ENCODE data around the gene PCMT1. TPM values are rescaled to one million over a fixed set of nuclear protein-coding genes. Genes with fewer than 3 reads are reported as not detected.
A peak's percentile ranks its signal among the peaks of the same experiment; 100 is the strongest.

The PCMT1 gene
- total RNA-seq, 1 donor from 2014 or later: 63.1 TPM

DNA sequence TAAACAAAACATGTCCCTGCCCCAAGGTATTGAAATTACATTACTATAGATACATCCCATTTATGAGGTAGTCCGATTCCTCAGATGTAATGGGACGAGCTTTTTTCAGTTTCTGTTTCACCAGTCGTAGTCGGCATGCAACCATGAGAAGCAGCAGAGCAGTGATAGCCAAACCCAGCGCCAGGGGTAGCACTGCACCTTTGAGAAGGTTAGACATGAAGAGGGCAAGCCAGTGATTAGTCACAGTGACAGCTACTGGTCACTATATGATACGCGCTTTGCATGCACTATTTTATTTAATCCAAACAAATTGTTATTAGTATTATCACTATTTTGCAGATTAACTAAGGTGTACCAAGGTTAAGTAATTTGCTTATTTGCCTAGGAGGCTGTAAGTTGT is 71.0 kb downstream of the PCMT1 start:
- Mint-ChIP-seq H3K27me3 (no peaks in the 10 kb centered on the region), H3K27ac (no peak overlapping the region)

DNA sequence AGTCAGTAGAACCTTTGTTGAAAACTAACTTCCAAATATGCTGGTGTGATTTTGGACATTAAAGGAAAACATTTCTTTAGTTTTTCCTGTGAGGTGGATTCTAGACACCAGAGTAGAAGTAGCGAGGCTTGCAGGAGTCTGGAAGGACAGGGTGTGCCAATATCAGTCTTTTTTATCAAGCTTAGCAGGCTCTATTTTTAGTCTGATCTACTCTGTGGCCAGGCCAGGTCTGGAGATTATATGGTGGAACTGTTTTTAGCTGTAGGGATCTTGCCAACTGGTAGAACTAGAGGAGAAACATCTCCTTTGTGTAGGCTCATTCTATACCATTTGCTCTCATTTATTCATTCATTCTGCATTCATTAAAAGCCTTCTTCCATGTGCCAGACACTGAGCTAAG is 72.0 kb downstream of the PCMT1 start:
- Mint-ChIP-seq H3K36me3 (ENCODE audit: insufficient read depth) (peaks cover 19% of the 10 kb centered on the region), H3K27ac (no peak overlapping the region), H3K27me3 (no peaks in the 10 kb centered on the region), H3K4me1 (ENCODE audit: low read depth) (no peaks in the 10 kb centered on the region), H3K4me3 (ENCODE audit: low read depth) (no peak overlapping the region), H3K9me3 (ENCODE audit: low read depth) (no peaks in the 10 kb centered on the region)
- no peak for DNase-seq (ENCODE audit: low spot score, unreplicated experiment)
- TF ChIP-seq, protein P1, sequence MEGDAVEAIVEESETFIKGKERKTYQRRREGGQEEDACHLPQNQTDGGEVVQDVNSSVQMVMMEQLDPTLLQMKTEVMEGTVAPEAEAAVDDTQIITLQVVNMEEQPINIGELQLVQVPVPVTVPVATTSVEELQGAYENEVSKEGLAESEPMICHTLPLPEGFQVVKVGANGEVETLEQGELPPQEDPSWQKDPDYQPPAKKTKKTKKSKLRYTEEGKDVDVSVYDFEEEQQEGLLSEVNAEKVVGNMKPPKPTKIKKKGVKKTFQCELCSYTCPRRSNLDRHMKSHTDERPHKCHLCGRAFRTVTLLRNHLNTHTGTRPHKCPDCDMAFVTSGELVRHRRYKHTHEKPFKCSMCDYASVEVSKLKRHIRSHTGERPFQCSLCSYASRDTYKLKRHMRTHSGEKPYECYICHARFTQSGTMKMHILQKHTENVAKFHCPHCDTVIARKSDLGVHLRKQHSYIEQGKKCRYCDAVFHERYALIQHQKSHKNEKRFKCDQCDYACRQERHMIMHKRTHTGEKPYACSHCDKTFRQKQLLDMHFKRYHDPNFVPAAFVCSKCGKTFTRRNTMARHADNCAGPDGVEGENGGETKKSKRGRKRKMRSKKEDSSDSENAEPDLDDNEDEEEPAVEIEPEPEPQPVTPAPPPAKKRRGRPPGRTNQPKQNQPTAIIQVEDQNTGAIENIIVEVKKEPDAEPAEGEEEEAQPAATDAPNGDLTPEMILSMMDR (IDR thresholded peaks at IDR 0.05; ENCODE audit: unreplicated experiment): no peak

More for the DNA sequence above, 71.0 kb downstream of the PCMT1 start:
- TF ChIP-seq, protein P1 (IDR thresholded peaks at IDR 0.05; ENCODE audit: unreplicated experiment): no peak
- no peak overlapping the region for H3K4me3 Mint-ChIP-seq (ENCODE audit: low read depth)
- H3K4me1 Mint-ChIP-seq (ENCODE audit: low read depth): no peaks in the 10 kb centered on the region
- DNase-seq (ENCODE audit: low spot score, unreplicated experiment): no peak
- H3K9me3 Mint-ChIP-seq (ENCODE audit: low read depth): no peaks in the 10 kb centered on the region
- peaks cover 17% of the 10 kb centered on the region for H3K36me3 Mint-ChIP-seq (ENCODE audit: insufficient read depth)

DNA sequence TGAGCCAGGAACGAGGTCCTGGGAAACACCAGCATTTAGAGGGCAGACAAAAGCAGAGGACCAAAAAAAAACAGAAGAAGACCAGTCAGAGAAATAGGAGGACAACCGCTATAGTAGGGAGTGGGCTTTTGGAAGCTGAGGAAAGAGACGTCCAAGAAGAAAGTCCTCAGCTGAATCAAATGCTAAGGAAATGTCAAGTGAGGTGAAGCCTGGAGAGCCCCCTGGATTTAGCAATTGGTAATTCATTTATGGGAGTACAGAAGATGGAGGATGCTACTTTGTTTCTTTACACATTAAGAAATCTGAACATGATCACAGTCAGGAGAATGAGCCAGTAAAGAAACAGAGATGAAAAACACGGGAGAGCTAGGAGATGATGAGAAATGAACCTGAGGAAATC is 73.5 kb downstream of the PCMT1 start:
- no peak overlapping the region for H3K4me3 Mint-ChIP-seq (ENCODE audit: low read depth)
- no peaks in the 10 kb centered on the region for H3K27me3 Mint-ChIP-seq
- no peaks in the 10 kb centered on the region for H3K9me3 Mint-ChIP-seq (ENCODE audit: low read depth)
- H3K4me1 Mint-ChIP-seq (ENCODE audit: low read depth): no peaks in the 10 kb centered on the region
- TF ChIP-seq, protein P1 (IDR thresholded peaks at IDR 0.05; ENCODE audit: unreplicated experiment): no peak
- peaks cover 20% of the 10 kb centered on the region for H3K36me3 Mint-ChIP-seq (ENCODE audit: insufficient read depth)
- no peak for DNase-seq (ENCODE audit: low spot score, unreplicated experiment)
- H3K27ac Mint-ChIP-seq: no peak overlapping the region

DNA sequence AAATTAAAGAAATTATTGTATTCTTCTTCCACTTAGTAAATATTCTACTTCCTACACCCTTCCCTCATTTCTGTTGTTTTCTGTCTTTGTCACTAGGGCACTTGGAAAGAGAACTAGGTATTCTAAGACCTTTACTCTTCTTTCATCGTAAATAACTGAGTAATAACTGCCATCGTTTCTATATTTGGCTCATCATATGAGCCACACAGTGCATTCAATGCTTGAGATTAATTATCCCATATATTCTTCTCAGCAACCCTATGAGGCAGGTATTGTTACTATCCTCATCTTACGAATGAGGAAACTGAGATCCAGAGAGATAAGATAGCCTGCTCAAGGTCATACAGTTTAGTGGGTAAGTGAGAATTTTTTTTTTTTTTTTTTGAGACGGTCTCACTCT is 75.8 kb downstream of the PCMT1 start:
- no peaks in the 10 kb centered on the region for H3K9me3 Mint-ChIP-seq (ENCODE audit: low read depth)
- no peaks in the 10 kb centered on the region for H3K4me1 Mint-ChIP-seq (ENCODE audit: low read depth)
- peaks cover 20% of the 10 kb centered on the region for H3K36me3 Mint-ChIP-seq (ENCODE audit: insufficient read depth)
- no peak overlapping the region for H3K27ac Mint-ChIP-seq
- no peaks in the 10 kb centered on the region for H3K27me3 Mint-ChIP-seq
- TF ChIP-seq, protein P1 (IDR thresholded peaks at IDR 0.05; ENCODE audit: unreplicated experiment): no peak
- DNase-seq (ENCODE audit: low spot score, unreplicated experiment): no peak
- no peak overlapping the region for H3K4me3 Mint-ChIP-seq (ENCODE audit: low read depth)

DNA sequence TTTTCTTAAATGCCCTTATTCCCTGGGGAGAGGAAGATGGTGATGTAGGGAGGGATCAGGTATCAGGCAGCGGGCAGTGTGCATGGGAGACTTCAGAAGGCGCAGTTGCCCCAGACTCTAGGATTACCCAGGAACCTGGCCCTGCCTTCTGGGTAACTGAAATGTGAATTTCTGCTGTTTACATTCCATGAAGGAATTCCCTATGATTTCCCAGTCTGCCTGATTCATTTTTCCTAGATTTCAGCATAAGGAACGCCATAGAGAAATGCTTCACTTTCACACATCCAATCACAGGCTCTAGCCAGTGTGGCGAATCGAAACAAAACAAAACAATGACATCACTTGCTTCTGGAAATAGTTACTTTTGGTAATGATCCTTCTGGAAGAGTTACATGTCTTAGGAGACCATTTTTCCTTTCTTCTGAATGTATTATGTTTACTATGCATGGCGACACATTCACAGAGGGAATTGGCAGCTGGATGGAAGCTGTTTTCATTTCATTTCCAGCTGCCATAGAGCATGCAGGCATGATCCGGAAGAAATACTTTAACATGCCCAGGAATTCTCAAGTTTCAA is 81.3 kb downstream of the PCMT1 start:
- H3K27ac Mint-ChIP-seq: peak overlapping the region; percentile 86
- no peak overlapping the region for H3K4me3 Mint-ChIP-seq (ENCODE audit: low read depth)
- no peaks in the 10 kb centered on the region for H3K27me3 Mint-ChIP-seq

More for the DNA sequence above, 81.3 kb downstream of the PCMT1 start:
- no peak for DNase-seq (ENCODE audit: low spot score, unreplicated experiment)
- Mint-ChIP-seq H3K9me3 (ENCODE audit: low read depth) (no peaks in the 10 kb centered on the region), H3K36me3 (ENCODE audit: insufficient read depth) (peaks cover 19% of the 10 kb centered on the region), H3K4me1 (ENCODE audit: low read depth) (peaks cover 13% of the 10 kb centered on the region)
- TF ChIP-seq, protein P1 (IDR thresholded peaks at IDR 0.05; ENCODE audit: unreplicated experiment): no peak

All from progenitor cell of endocrine pancreas (in vitro differentiated cells).